Gastrocnemius medialis (tissue), 4 donors: Measurements from ENCODE around the gene CIAO3.

Experiments used
- CTCF ChIP-seq, 5 experiments: fragments of 450-650 bp in 3 of 5; fragments of 200-600 bp in 2 of 5; sonication (generic) in 2 of 5; IDR thresholded peaks in 4 of 5; conservative IDR thresholded peaks in 1 of 5; 1 replicate in 4 of 5; 2 replicates in 1 of 5; pipeline ENCODE4 v1.5.1; 2016 to 2019; ENCODE audit warnings: antibody characterized with exemption in 5 of 5, mild to moderate bottlenecking in 3 of 5, moderate library complexity in 3 of 5
- POLR2A ChIP-seq, 2 donors: fragments of 450-650 bp; IDR thresholded peaks; one replicate each; pipeline ENCODE4 v1.6.1; 2017; ENCODE audit warnings: antibody characterized with exemption in 2 of 2, mild to moderate bottlenecking in 2 of 2, moderate library complexity in 2 of 2

GRCh38 chr16:684071-684794 is 56.6 kb downstream of the CIAO3 start, which contains the start of gene JMJD8:
- TF ChIP-seq CTCF (IDR thresholded peaks at IDR 0.05 in 4 of 5, conservative IDR thresholded peaks at IDR 0.05 in 1 of 5) (no peak), POLR2A (IDR thresholded peaks at IDR 0.05) (peak; percentile 53 to 60)
